ENCODE measurements around the gene ZFYVE26.

ZFYVE26 gene

GRCh38 chr14:67816326-67817002, at the start of gene ZFYVE26:
TSS of gene ZFYVE26 (minus strand) at chr14:67816590. CDS start at chr14:67815963, 627 bp downstream.
- peak; percentile 97 for DNase-seq (ENCODE audit: low read depth)
- peak within 1 kb of the TSS; percentile 85 for H3K4me3 ChIP-seq (ENCODE audit: low read length)
- TF ChIP-seq CTCF (IDR thresholded peaks at IDR 0.05; ENCODE audit: insufficient read depth, low read depth, low read length, missing control alignments), result no peak

GRCh38 chr14:67863223-67863622, 46.8 kb upstream of the ZFYVE26 start:
- H3K4me3 ChIP-seq (ENCODE audit: low read length), result no peak overlapping the region

GRCh38 chr14:67859169-67859749, 42.9 kb upstream of the ZFYVE26 start:
- no peak for TF ChIP-seq CTCF (IDR thresholded peaks at IDR 0.05; ENCODE audit: insufficient read depth, low read depth, low read length, missing control alignments)
- no peak overlapping the region for H3K4me3 ChIP-seq (ENCODE audit: low read length)
- DNase-seq (ENCODE audit: low read depth), result no peak

More at GRCh38 chr14:67863223-67863622, 46.8 kb upstream of the ZFYVE26 start:
- peak; percentile 85 for DNase-seq (ENCODE audit: low read depth)
- no peak for TF ChIP-seq CTCF (IDR thresholded peaks at IDR 0.05; ENCODE audit: insufficient read depth, low read depth, low read length, missing control alignments)

- TF ChIP-seq CTCF (IDR thresholded peaks at IDR 0.05; ENCODE audit: insufficient read depth, low read depth, low read length, missing control alignments), result no peak
- H3K4me3 ChIP-seq (ENCODE audit: low read length), result no peak overlapping the region
- DNase-seq (ENCODE audit: low read depth), result no peak
These were observed 41.5 kb upstream of the ZFYVE26 start for GRCh38 chr14:67857778-67858350.

GRCh38 chr14:67856827-67857226, 40.4 kb upstream of the ZFYVE26 start:
- no peak overlapping the region for H3K4me3 ChIP-seq (ENCODE audit: low read length)
- no peak for TF ChIP-seq CTCF (IDR thresholded peaks at IDR 0.05; ENCODE audit: insufficient read depth, low read depth, low read length, missing control alignments)
- DNase-seq (ENCODE audit: low read depth), result no peak

GRCh38 chr14:67853715-67854114, 37.3 kb upstream of the ZFYVE26 start:
- TF ChIP-seq CTCF (IDR thresholded peaks at IDR 0.05; ENCODE audit: insufficient read depth, low read depth, low read length, missing control alignments), result no peak
- no peak overlapping the region for H3K4me3 ChIP-seq (ENCODE audit: low read length)
- DNase-seq (ENCODE audit: low read depth), result no peak
